NCI-H1048 (cell line): ENCODE data around the gene GRHPR.
"Not testable (repeated sequence)": the region's sequence is repeated elsewhere in the genome, so short reads cannot be mapped to it uniquely, and the experiment has no call there.

ENCODE experiments used
- DNase-seq: peaks from one replicate; lab custom pipeline; 2025; lab: John Stamatoyannopoulos, UW

Gene GRHPR

GRCh38 chr9:37449862-37450632, 27.6 kb downstream of the GRHPR start:
- DNase-seq = peak; percentile 9

- no peak for DNase-seq
These were observed 29.1 kb downstream of the GRHPR start for GRCh38 chr9:37451628-37452027.

- no peak for DNase-seq
These were observed 30.1 kb downstream of the GRHPR start for GRCh38 chr9:37452611-37453010.

GRCh38 chr9:37453827-37454226, 31.3 kb downstream of the GRHPR start:
- DNase-seq = no peak

GRCh38 chr9:37454238-37454637, 31.7 kb downstream of the GRHPR start:
- no peak for DNase-seq

GRCh38 chr9:37455884-37456647, 33.6 kb downstream of the GRHPR start:
- DNase-seq = no peak

GRCh38 chr9:37456817-37457216, 34.3 kb downstream of the GRHPR start:
- DNase-seq = no peak

GRCh38 chr9:37464006-37464405, 41.5 kb downstream of the GRHPR start:
- no peak for DNase-seq

- DNase-seq = peak; percentile 84
These were observed 42.1 kb downstream of the GRHPR start for GRCh38 chr9:37464426-37465248.

GRCh38 chr9:37465249-37466036, 42.9 kb downstream of the GRHPR start, which contains the start of gene ZBTB5:
TSS of gene ZBTB5 (minus strand) at chr9:37465450. CDS start at chr9:37442551, 22,899 bp downstream.
- peak; percentile 98 for DNase-seq

- peak; percentile 26 for DNase-seq
These were observed 43.7 kb downstream of the GRHPR start for GRCh38 chr9:37466037-37466709.

- not testable (repeated sequence) for DNase-seq
These were observed 45.0 kb downstream of the GRHPR start for GRCh38 chr9:37467530-37467929.

- no peak for DNase-seq
These were observed 46.1 kb downstream of the GRHPR start for GRCh38 chr9:37468620-37469019.

- DNase-seq = no peak
These were observed 49.6 kb downstream of the GRHPR start for GRCh38 chr9:37471942-37472684.

GRCh38 chr9:37473982-37474381, 51.5 kb downstream of the GRHPR start:
- DNase-seq = not testable (repeated sequence)

- no peak for DNase-seq
These were observed 51.9 kb downstream of the GRHPR start for GRCh38 chr9:37474438-37474837.

- DNase-seq = no peak
These were observed 54.4 kb downstream of the GRHPR start for GRCh38 chr9:37476930-37477329.

- not testable (repeated sequence) for DNase-seq
These were observed 54.9 kb downstream of the GRHPR start for GRCh38 chr9:37477443-37477842.

- not testable (repeated sequence) for DNase-seq
These were observed 55.6 kb downstream of the GRHPR start for GRCh38 chr9:37477987-37478619.

- DNase-seq = no peak
These were observed 58.3 kb downstream of the GRHPR start for GRCh38 chr9:37480759-37481158.
